Hippocampal formation (tissue), 2 donors: ENCODE results near the gene PLPP3.

Experiments
- DNase-seq, 2 donors: peaks; one replicate each; lab custom pipeline; 2025; lab: John Stamatoyannopoulos, UW

Gene PLPP3

DNA sequence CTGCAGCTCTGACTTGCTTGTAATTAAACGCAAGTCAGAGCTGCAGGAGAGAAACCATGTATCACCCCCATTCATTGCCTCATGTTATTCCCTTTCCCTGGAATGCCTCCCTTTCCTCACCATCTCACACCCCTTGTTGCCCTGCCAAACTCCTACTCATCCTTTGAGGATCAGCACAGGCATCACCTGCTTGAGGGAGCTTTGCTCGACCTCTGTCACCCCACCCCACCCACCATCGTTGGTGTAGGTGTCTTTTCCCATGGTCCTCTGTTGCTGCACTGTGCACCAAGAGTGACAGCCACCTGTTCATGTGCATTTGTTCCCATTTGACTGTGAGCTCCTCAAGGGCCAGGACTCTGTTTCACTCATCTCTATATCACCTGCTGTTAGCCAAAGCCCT is 117.2 kb downstream of the PLPP3 start:
- no peak for DNase-seq

- no peak for DNase-seq
Measured at GRCh38 chr1:56461158-56462127, 117.9 kb downstream of the PLPP3 start.

GRCh38 chr1:56459260-56459659 is 120.1 kb downstream of the PLPP3 start:
- DNase-seq: no peak

GRCh38 chr1:56457756-56458375 is 121.5 kb downstream of the PLPP3 start:
- DNase-seq: no peak

GRCh38 chr1:56456435-56457101 is 122.8 kb downstream of the PLPP3 start:
- no peak for DNase-seq

DNA sequence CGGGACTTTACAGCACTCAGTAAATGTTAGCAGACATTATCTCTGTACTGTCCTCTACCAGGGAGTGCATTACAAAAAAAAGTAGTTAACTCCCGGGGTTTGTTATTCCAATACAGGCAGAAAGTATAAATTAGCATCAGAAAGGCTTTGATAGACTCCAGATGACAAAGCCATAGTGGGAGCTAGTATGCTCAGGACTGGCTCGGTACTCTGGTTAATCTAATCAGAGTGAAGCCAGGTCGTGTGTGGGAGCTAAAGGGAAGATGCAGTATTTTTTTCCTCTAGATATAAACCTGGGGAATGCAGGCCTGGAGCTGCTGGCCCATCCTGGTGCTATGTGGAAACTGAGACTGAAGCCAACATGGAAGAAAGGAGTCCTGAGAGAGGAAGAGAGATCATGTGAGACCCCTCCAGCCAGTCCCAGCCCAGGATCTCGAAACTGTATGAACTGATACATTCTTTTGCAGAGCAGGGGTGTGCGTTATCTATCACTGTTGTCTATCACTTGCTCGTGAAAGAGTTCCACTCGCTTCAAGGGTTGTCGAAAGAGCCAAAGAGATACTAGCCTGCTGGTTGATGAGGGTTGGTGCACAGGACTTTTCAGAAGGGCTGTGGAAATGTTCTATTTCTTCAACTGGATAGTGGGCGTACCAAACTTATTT is 125.8 kb downstream of the PLPP3 start:
- no peak for DNase-seq

DNA sequence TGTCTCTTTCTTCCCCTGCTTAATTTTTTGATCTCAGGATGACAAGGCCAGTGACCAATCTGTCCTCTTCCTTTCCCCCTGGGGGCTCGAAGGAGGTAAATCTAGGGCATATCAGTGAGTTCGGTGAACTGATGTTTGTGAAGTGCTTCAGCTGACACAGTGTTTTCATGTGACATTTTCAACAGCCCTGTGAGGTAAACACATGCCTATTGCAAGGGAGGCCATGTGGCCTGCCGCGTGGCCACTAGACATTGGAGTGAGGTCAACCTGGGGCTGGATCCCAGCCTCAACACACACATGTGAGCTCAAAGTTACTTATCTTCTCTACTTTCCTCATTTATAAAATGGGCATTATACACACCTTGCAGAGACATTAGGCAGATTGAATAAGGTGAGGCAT is 126.3 kb downstream of the PLPP3 start:
- no peak for DNase-seq

GRCh38 chr1:56452027-56453011 is 127.0 kb downstream of the PLPP3 start:
- DNase-seq: no peak

DNA sequence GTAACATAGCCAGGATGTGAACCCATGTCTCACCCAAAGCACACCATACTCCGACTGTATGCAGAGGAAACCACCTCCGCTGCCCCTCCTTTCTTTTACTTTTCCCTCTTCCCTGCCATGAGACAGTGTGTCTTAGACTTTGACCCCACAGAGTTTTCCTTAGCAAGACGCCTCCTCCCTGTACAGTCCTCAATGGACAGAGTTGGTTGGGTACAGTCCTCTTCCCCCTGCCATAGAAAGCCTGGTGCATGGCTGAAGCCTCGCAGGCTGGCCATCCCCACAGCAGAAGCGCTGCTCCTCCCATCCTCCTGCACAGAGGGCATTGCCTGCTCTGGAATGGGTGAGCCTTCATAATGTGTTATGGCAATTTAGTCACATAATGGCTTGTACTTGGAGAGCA is 127.9 kb downstream of the PLPP3 start:
- no peak for DNase-seq

DNA sequence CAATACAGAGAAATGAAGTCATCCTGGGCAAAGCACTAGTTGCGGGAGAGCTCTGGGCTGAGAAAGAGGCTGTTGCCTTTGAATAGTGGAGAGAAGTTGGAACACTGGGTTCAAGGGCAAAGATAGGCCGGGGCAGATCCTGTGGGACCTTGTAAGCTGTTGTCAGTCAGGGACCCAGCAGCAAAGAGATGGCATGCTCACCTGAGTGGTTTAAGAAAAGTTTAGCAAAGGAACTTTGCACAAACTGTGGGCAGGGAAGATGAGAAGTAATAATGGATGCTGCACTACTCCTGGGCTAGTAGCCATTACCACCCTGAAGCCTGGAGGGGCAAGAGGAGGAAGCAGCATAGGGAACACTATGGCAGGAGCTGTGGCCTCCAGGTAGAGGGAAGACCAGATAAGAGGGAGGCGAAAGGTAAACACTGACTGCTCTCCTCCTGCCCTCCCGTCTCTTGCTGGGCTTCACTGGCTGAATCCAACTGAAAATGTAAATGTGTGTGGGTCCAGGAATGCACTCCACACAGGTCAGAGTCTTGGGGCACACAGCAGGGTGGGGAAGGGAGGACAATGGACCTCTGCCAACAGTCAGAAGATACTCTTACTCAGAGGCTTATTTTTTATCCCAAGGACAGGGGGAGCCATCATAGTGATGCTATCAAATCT is 129.2 kb downstream of the PLPP3 start:
- no peak for DNase-seq

DNA sequence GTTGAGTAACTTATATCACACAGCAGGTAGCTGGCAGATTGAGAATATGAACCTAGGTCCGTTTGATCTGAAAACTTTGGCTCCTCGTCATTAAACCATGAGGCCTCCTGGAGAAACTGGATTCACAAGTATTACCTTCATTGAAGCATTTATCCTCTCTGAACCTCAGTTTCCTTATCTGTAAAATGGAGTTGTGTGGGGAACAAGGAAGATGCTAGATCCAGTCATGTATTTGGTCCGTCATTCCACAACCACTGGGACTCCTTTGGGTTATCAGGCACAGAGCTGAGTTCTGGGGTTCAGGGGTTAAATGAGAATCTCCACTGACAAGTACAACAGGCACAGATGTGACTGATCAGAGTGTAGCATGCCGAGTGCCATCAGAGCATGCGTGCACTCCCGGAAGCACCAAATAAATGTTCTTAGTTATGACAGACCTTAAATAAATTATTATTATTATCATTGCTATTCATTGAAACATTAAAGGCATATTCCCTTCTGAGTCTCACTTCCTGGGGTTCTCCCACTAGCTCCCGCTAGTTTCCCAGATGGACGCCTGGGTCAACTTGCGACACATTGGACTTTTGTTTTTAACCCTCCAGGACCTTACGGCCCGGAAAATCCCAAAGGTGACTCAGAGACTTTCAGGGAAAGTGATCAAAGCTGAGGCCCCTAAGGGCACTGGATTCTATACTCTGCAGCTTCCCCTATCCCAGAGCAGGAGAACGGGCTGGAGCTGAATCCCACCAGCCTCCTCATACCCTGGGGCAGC is 130.6 kb downstream of the PLPP3 start:
- DNase-seq: no peak

GRCh38 chr1:56447823-56448222 is 131.5 kb downstream of the PLPP3 start:
- no peak for DNase-seq

DNA sequence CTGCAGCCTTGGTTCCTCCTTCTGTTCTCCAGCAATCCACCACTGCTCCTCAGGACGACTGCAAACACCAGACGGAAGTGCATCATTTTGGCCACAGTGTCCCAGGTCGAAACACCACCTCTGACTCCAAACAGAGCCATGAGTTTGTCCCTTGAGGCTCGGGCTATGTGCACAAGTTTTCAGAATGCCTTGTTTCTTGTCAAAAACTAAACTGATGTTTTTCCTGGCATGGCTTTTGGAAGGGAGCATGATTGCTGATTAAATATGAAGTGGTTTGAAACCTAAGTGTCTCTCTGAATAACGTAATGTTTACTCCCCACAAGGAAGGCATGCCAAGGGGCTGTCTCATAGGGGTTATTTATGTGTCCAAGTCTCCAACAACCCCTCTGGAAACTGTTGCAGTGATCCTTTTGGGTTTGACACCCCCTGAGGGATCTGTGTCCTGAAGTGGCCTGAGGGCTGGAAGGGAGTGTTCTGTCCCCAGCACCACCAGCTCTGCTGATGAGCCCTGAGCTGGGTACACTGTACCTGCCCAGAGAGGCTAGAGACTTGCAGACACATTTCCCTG is 132.7 kb downstream of the PLPP3 start:
- no peak for DNase-seq

- no peak for DNase-seq
Measured at GRCh38 chr1:56444960-56445646, 134.3 kb downstream of the PLPP3 start.
